GM18517 (cell line): ENCODE measurements around the gene DUOXA2.
"Not testable (repeated sequence)": the region's sequence is repeated elsewhere in the genome, so short reads cannot be mapped to it uniquely, and the experiment has no call there.

Source experiments
- ATAC-seq: cut with Tn5 transposase; IDR thresholded peaks from one replicate; pipeline ENCODE4 v1.9.1; 2021; ENCODE audit warnings: mild to moderate bottlenecking, moderate library complexity; ENCODE audit not compliant: unreplicated experiment

DUOXA2 gene

DNA sequence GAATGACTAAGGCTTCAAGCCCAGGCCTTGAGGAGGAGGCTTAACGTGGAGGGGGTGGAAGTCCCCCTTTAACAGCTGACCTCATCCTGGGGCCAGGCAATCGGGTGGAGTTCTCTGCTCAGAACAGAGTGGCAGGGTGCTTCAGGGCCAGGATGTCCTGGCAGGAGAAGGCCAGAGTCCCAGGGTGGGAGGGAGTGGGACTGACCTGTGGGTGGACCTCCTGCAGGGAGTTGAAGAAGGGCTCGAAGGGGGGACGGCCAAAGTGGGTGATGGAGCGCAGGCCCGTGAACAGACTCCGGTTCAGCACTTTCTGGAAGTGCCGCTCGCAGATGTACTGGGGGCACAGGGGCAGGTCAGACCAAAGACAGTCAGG lies 19.8 kb upstream of the DUOXA2 start:
- ATAC-seq = no peak

DNA sequence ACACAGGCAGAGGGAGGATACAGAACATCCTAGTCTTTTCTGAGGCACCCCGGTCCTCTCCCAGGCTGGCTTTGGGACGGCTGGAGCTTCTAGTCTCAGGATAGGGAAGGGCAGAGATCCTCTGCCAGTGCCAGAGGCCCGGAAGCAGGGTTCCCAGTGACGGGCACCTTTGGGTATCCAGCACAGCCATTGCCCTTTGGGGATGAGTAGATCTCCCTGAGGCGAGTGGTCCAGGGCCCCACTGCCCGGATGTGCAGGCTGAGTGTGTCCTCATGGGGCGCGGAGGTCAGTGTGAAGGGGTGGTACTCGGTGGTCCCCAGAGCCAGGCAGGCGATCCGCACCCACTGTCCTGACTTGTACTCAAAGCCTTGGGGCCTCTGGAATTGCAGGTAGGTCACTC lies 18.5 kb upstream of the DUOXA2 start:
- ATAC-seq = no peak

- no peak for ATAC-seq
Observed at GRCh38 chr15:45097466-45097865, 16.7 kb upstream of the DUOXA2 start.

GRCh38 chr15:45099549-45100165 lies 14.5 kb upstream of the DUOXA2 start:
- ATAC-seq = no peak

DNA sequence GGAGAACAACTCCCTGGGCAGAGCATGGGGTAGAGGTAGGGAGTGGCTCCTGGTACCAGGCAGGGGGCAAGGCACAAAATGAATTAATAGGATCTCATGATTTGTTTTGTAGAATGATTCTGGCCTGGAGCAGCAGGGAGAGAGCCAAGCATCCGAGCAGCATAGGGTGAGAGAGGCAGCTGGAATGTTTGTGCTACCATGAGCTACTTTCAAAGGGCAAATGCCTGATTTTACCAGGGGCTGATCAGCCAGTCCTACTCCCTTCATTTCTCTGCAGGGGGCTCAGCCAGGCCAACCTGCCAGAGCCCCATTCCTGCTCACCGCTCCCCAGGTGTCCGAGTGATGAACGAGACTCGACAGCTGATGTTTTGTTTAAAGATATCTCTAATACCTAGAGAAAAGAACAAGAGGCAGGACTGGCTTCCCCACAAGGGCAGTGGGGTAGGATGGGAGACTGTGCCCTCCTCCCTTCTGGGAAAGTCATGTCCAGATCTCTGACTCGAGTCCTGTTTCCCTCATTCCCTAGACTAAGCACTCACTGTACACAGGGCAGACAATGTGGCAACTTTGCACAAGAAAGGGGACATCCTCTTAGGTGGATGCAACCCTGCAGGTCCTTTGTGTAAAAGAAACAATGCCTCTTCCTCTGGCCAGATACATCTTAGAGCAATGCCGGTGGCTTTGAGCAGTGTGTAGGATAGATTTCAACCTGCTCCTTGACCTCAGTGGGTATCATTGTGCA lies 13.1 kb upstream of the DUOXA2 start:
- no peak for ATAC-seq

DNA sequence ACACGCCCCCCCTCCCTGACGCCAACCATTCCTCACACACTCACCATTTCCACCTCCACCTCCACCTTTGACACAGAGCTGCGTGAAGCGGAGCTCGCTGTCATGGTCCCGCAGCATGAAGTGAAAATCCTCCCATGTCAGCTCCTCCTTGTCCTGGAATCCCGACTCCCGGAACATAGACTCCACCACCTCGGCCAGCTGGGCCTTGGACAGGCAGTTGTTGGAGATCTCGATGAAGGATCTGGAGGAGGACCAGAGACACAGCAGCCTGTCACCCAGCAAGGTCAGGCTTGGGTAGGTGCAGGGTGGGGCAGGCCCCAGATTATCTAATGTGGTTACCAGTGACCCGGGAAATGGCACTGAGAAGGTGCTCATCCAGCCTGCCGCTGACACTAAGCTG lies 12.4 kb upstream of the DUOXA2 start:
- ATAC-seq = no peak

DNA sequence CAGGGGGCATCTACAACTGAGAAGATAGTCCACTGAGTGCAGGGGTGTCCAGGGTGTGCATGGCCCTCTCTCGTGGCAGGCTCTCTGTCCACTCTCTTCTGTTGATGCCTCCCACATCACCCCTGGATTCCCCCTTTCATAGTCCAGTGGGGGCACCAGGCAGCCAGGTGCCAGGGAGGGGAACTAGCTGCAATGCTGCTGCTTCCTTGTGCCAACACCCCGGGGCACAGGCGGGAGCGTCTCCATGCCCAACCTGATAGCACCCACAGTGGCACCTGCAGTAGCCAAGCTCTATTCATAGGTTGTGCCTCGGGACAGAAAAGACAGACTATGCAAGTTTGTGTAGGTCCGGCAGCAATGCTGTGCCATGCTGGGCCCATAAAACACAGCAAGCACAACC lies 11.9 kb upstream of the DUOXA2 start:
- ATAC-seq = no peak

DNA sequence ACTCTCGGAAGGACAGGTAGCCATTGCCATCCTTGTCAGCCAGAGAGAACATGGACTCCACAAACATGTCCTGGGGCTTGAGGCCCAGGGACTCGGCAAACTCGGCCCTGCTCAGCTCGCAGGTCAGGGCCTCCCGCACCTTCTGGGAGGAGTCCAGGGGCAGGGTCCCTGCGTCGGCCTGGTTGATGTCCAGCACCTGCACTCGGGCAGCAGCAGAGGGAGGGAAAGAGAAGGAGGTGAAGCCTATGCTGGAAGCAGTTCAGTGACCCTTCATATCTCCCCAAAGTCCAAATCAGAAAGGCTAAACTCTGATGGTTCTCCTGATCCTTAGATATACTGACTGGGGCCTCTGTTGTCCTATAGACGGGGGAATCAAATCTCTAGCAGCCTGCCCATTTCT lies 10.0 kb upstream of the DUOXA2 start:
- not testable (repeated sequence) for ATAC-seq

- no peak for ATAC-seq
Observed at GRCh38 chr15:45105586-45105985, 8.5 kb upstream of the DUOXA2 start.

DNA sequence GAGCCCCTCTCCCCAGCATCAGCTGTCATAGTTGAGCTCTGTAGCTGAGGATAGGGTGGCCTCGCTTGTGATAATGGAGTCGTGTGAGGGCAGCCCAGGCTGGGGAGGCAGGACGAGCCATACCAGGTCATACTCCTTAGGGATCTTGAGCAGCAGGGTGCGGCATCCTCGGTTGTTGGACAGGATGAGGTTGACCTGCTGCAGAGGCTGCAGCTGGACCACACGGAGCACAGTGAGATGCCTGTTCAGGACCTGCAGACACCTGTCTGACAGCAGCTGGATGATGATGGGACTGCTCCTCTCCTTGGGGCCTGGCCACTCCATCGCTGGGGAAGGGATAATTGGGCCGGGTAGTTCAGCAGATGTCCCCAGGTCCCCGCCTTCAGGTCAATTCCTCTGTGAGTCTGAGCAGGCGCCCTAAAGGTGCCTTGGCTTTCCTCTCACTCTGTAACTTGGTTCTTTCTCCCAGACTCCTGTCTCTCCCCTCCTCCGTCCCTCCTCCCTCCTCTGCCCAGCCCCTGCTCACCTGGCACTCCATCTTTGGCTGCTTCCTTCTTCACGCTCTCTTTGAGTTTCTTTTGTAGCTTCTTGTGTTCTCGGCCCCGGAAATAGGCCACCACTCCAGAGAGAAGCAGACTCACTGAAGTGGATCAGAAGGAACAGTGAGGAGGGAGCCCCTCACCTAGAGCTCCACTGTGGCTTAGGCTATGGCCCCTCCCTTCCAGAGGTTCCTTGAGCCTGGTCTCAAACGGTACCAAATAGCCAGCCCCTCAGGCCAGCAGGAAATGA lies 7.9 kb upstream of the DUOXA2 start:
- no peak for ATAC-seq

DNA sequence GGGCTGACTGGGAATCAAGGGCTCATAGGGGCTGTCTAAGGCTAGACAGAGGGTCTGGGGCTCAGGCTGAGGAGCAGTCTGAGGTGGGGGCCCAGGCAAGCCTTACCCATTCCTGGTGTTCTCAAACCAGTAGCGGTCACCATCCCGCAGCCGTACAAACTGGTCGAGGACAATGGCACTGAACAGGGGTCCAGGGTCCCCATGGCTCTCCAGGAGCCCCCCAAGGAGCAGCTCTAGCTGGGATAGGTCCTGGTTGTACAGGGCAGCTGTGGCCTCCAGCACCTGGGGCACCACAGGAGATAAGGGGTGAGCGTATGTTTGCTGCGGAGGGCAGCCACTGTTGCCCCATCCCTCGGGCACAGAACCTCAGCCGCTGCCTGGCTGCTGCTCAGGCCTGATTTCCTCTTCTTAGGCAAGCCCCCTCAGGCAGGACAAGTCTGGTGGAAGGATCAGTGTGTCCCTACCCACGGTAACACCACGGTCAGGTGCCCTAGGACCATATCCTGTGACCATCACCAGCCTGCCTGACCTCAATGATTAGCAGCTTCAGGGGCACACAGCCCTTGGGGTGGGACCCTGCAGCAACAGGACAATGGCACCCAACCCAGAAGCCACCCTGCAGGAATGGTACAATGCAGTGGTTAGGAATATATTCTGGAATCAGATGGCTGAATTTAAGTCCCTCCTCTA lies 6.0 kb upstream of the DUOXA2 start:
- ATAC-seq = no peak

- no peak for ATAC-seq
Observed at GRCh38 chr15:45110256-45110820, 3.8 kb upstream of the DUOXA2 start.

DNA sequence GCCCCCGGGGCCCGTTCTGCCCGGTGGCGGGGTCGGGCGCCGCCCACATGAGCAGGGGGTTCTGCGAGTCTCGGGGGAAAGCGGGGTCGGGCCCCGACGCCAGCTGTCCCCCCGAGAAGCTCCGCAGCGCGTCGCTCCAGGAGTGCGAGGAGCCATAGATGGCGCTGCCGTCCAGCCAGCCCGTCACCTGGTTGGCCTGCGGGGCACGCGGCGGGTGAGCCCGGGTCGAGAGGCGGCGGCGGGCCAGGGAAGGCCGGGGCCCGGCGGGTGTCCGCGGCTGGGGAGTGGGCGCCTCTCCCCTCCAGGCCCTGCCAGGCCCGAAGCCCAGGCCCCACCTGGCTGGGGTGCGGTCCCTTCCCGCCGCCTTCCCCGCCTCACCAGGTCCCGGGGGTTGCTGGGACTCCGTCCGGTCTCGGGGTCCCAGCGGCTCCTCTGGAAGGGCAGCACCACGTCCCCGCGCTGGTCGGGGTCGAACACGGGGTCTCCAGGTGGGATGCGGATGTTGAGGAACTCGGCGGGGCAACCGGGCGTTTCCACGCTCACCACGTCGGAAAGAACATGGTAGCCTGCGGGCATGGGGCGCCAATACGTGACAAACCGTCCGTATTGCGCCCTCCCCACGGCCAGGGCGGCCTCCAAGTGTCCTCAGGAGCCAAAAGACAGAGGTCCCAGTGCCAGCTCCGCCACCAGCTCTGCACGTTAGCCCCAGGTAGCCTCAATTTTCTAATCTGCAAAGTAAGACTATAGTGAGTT lies 2.6 kb upstream of the DUOXA2 start:
- no peak for ATAC-seq

DNA sequence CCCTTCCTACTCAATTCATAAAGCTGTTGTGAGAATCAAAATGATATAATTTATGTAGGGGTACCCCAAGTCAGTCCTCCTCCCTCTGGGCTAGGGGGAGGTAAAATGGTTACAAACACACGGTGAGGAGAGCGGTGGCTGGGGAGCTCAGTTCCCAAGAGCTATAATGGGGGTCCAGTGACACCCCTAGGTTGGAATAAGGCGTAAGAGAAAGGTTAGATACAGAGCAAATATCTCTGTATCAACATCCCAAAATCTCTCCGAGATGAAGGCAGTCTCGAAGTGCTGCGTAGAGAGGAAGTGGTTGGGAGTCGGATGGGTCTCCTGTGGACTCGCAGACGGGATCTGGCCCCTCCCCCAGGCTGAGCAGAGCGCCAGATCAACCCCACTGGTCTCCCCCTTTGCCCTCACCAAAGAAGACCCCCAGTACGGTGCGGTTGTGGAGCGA lies 2.0 kb upstream of the DUOXA2 start:
- ATAC-seq = no peak

DNA sequence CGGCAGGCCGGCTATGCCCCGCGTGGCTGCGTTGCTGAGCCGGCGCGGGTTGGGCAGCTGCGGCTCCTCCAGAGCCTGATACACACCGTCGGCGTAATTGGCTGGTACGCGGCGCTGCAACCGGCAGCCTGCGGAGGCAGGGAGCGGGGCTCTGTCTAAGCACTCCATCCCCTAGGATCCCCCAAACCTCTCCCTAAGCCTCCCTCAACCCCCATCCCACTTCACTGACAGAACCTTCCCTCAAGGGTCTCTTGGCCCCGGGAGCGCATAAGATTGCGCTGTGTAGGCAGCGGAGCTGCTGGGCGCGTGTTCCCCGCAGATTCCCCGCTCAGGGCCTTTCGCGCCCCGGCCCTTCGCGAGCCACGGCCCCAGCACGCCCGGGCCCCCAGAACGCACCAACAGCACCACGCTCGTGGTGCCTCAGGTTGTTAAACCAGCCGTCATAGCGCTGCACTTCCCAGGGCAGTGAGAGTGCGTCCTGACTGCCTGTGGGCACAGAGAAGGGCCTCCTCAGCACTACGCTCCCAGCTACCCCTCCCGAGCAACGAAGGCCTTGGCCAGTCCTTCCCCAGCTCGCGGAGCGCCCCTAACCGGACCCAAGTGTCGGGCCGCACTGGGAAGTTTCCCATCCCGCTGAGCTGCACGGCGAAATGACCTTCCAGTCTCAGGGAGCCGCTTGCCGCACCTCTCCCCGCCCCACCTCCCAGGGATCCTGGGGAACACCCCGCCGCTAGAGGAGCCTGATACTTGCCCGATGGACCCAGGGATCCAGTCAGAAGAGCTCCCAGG lies 1.3 kb upstream of the DUOXA2 start:
- no peak for ATAC-seq

- no peak for ATAC-seq
Observed at GRCh38 chr15:45113380-45113990, 641 bp upstream of the DUOXA2 start.

DNA sequence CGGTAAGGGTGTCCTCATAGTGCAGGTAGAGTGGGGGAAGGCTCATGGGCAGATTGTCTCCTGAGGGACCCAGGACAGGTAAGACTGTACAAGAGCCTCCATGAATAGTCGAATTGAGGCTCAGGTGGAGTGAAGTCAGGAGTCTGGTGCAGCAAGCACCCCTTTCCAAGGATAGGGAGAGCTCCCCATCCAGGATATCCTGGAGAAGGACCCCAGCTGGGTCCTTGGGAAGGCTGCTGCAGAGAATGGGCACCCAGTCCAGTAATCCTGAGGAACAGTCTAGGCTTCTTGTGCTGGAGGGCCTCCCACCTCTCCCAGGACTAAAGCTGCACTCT lies 592 bp downstream of the DUOXA2 start:
- ATAC-seq = no peak

DNA sequence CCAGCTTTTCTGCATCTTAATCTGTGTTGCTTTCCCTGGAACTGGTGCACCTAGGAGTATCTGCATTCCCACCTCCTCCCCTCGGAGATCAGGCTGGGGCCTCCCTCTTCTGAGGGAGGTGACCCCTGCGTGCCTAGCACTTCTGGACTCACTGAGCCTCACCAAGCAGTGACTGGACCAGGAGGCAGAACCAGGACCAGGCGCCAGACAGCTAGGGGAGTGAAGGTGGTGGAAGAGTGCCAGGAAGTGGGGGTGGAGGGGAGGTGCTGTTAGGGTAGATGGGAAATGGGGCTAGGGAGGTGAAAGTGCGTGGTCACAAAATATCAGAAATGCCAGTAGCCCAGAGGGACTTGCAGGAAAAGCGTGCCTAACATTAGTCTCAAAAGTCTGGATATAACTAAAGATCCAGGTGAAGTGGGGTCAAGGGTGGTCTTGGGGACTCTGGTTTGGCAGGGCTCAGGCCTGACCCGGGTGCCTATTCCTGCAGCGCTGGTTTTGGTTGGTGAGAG lies 1.2 kb downstream of the DUOXA2 start:
- ATAC-seq = no peak

DNA sequence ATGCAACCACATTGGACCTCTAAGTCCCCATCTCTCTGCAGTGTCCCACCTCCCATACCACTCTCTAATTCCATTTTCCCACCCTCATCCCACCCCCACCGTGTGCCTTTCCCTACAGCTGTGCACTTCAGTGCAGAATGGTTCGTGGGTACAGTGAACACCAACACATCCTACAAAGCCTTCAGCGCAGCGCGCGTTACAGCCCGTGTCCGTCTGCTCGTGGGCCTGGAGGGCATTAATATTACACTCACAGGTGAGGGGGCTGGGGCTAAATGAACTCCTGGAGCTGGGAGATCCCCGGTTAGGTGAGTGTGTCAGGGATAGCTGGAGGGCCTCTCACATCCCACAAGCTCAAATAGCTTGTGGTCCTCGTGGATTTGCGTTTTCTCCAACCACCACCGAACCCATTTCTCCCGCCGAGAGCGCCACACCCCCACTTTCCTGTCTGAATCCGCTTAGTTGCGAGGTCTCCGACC lies 1.9 kb downstream of the DUOXA2 start:
- no peak for ATAC-seq
